G401 (cell line): ENCODE results near the gene IFI27. TPM values are rescaled to one million over a fixed set of nuclear protein-coding genes. Genes with fewer than 3 reads are reported as not detected.
A peak's percentile ranks its signal among the peaks of the same experiment; 100 is the strongest.

ENCODE experiments used
- DNase-seq: peaks from one replicate; pipeline ENCODE4 v3.0.0-alpha.2; 2015; ENCODE audit warnings: low spot score
- in situ Hi-C: cut with HindIII; loops from 2 replicates; pipeline ENCODE4 v1.10.0; 2016; ENCODE audit warnings: low sequenced_read_pairs, mixed read lengths
- total RNA-seq: library from RNA; depleted of rRNA; stranded (reverse); fragments of >200 nt; shearing (Covaris generic); gene quantifications from 2 replicates; pipeline ENCODE4 v1.2.3, GENCODE V29; 2014

Gene IFI27
- total RNA-seq, 1 experiment from 2014 or later, result not detected

DNA sequence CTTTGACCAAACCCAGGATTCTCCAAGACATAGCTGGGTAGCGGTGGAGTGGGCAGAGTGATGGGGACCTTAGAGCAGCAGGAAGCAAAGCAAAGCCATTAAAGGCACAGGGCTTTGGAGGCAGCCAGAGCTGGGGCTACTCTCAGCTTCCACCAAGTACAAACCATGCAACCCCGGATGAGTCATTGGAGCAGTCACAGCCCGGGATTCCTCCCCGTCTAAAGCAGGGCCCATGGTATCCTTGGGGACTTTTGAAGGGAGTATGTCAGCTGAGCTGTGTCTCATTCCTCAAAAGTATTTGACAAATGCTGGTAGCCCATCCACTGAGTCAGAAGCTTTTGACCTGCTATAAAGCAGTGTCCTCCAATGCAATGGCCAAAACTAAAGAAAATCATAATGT lies 9.7 kb upstream of the IFI27 start:
- in situ Hi-C loops, result no loop called here

DNA sequence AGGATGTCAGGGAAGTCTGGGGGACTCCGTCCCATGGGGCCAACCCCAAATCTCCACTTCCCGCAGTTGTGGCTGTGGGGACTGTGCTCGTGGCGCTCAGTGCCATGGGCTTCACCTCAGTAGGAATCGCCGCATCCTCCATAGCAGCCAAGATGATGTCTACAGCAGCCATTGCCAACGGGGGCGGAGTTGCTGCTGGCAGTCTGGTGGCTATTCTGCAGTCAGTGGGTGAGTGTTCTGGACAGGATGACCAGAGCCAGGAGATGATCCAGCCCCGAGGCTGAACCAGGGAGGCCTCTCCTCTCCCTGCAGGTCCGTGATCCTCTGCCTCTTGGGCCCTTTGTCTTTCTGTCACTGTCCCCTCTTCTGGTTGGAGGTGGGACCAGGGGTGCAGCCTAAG lies 8.8 kb upstream of the IFI27 start:
- peak; percentile 81 for DNase-seq
- in situ Hi-C loops, result no loop called here

More for the DNA sequence above, 9.7 kb upstream of the IFI27 start:
- no peak for DNase-seq

DNA sequence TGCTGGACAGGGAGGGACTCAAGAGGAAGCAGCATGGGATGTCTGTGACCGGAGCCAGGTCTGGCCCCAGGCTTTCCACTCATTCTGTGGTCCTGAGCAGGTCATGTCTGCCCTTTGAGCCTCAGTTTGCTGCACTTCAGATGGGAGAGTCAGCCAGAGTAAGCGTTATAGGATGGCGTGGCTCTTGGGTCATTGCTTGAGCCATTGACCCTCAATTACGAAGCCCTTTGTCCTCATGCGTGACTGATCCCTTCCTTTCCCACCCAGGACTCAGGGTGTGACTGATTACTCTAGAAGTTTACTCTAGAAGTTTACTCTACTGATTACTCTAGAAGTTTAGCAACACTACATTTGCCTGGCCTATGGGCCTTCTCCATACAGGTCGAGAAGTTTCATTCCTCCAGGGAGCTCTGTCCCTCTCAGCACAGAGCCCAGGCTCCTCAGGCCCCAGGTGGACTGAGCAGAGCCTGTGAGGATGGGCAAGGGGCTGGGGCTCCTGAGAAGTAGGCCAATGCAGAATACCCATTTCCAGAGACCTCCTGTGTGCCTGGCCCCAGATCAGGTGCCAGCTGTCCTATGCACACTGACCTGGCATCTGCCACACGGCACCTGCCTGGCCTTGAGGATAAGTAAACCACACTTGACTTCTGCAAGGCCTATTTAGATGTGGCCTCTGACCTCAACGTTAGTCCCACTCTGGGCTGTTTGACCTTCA lies 7.6 kb upstream of the IFI27 start:
- no peak for DNase-seq
- in situ Hi-C loops, result no loop called here

DNA sequence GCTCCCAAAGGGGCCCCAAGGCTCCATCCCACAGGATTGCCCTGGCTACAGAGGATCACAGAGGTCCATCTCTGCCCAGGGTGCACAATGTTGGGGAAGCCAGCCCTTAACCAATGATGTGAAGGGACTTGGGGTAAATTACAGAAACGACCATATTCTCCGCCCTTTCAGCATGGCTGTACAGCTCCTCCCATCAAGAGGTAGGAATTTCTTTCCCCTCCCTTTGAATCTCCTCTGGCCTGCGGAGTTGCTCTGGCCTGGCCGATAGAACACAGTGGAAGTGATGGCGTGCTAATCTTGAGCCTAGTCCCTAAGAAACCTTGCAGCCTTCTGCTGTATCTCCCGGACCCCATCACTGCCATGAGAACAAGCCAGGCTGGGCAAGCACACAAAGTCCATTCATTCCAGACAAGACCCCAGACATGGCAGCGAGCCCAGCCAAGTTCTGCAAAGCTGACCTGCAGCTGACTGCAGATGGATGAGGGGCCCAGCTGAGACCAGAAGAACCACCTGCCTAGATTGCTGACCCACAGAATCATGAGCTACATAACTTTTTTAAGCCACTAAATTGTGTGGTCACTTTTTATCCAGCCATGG lies 6.9 kb upstream of the IFI27 start:
- in situ Hi-C loops, result no loop called here

DNA sequence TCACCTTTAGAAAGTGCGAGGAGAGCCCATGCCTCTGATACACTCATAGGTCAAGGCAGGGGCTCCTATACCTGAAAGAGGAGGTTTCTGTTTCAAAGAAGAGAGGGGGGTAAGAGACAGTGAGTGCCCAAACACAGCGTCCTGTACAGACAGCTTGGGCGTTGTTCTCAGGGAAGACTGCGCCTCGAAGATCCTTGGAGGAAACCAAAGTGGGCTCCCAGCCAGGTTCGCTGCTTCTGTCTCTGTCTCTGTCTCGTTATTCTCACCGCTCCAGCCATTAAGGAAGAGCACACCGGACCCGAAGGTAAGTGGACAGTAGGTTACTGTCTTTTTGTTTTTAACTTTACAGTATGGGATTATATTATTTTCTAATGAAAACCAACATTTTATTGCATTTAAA lies 5.8 kb upstream of the IFI27 start:
- no peak for DNase-seq
- in situ Hi-C loops, result no loop called here

More for the DNA sequence above, 6.9 kb upstream of the IFI27 start:
- DNase-seq, result no peak

DNA sequence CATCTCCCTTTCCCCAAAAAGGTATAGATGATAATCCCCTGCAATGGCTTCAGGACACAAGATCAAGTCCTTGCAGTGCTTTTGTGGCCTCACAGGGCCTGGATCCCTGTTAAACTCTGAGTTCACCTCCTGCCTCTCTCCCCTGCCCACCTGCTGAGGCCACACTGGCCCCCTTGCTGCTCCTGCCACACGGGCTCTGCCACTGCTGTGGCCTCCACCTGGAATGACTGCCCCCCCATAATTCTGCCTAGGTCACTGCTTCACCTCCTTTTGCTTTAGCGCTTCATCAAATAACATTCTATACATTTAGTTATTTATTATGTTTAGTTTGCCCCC lies 653 bp upstream of the IFI27 start:
- no peak for DNase-seq

GRCh38 chr14:94111276-94112095 lies 950 bp downstream of the IFI27 start:
- no peak for DNase-seq
- in situ Hi-C loops, result no loop called here

More for the DNA sequence above, 653 bp upstream of the IFI27 start:
- in situ Hi-C loops, result no loop called here

GRCh38 chr14:94112513-94113063 lies 2.1 kb downstream of the IFI27 start:
- in situ Hi-C loops, result no loop called here
- DNase-seq, result no peak

GRCh38 chr14:94113073-94113472 lies 2.5 kb downstream of the IFI27 start:
- in situ Hi-C loops, result no loop called here

DNA sequence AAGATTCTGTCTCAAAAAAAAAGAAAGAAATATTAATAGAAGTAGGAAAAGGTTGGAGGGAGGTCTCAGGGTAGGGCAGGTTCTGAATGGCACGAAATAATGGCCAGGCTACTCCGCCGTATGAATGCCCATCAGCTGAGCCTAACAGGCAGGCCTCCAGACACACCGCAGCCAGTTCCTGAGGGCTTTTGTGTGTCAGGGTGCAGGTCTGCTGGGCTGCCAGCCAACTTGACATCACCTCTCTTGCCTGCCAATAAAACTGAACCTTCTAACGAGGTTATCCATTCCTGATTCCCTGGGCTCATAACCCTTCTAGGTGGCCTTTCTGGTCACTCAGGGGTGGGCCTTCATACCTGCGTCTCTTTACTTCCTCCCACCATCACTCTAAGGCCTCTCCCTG lies 3.0 kb downstream of the IFI27 start:
- DNase-seq, result peak; percentile 43
- in situ Hi-C loops, result no loop called here

More at GRCh38 chr14:94113073-94113472, 2.5 kb downstream of the IFI27 start:
- no peak for DNase-seq

GRCh38 chr14:94113908-94114588 lies 3.5 kb downstream of the IFI27 start:
- in situ Hi-C loops, result no loop called here
- DNase-seq, result no peak

GRCh38 chr14:94114589-94115057 lies 4.1 kb downstream of the IFI27 start:
- no peak for DNase-seq
- in situ Hi-C loops, result no loop called here

- DNase-seq, result peak; percentile 59
- in situ Hi-C loops, result no loop called here
Measured at GRCh38 chr14:94115058-94115591, 4.6 kb downstream of the IFI27 start.

DNA sequence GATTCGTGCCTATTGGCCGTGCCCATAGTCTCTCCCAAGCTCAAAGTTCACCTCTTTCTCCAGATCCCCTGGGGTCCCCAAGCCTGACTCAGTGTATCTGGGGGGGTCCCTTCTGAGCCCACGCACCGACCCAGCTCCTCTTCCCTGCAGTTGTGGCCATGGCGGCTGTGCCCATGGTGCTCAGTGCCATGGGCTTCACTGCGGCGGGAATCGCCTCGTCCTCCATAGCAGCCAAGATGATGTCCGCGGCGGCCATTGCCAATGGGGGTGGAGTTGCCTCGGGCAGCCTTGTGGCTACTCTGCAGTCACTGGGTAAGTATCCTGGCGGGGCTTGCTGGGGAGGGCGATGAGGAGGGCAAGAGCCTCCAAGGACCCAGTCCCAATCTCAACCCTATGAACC lies 5.1 kb downstream of the IFI27 start:
- no peak for DNase-seq
- in situ Hi-C loops, result no loop called here

GRCh38 chr14:94116701-94117100 lies 6.2 kb downstream of the IFI27 start:
- in situ Hi-C loops, result no loop called here
- no peak for DNase-seq

- no peak for DNase-seq
- in situ Hi-C loops, result no loop called here
Measured at GRCh38 chr14:94117856-94118255, 7.3 kb downstream of the IFI27 start.

DNA sequence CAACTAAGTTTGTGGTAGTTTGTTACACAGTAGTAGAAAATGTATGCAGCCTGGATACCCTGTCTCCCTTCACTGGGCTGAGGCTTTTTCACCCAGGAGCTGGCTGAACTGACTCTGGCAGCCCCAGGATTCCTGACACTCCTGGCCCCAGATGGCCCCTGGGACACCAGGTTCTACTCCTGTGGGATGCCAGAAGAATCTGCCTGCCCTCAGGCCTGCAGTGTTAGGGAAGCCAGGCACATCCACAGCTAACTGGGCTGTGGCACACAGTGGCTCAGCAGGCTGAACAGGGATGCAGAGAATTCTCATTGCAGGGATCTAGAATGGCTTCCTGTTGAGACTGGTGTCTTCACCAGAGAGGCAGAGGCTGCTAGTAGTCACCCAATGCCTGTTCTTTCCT lies 8.5 kb downstream of the IFI27 start:
- no peak for DNase-seq
- in situ Hi-C loops, result no loop called here

DNA sequence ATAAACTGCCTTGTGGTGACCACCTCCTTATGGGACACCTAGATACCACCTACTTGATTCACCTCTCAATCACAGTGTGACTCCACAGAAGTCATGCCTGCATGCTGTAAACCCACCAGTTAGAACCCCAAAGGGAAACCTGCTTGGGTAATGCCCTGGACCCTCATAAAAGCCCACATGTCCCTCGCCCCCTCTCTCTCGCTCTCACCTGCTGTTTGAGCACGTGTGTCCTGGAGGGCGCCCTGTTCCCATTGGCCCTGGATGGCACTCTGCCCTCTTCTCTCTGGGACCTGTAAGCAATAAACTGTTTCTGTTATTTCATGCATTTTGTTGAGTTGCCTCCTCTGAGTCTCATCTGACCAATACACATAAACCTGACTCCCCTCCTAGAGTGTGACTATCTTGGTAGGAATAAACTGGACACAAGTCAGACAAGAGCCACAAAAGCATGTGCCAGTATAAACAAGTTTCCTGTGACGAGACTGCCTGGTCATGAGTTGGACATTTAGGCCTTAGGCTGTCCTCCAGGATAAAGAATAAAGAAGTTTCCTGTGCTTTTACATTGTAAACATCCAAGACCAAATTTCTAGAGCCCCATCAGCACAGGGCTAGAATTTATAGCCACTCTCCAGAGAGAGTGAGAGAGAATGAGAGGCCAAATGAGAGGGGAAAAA lies 10.3 kb downstream of the IFI27 start:
- in situ Hi-C loops, result no loop called here
- DNase-seq, result no peak

GRCh38 chr14:94121485-94121884 lies 10.9 kb downstream of the IFI27 start:
- in situ Hi-C loops, result no loop called here

More at GRCh38 chr14:94121485-94121884, 10.9 kb downstream of the IFI27 start:
- DNase-seq, result no peak
